Measurements from ENCODE around the gene PMM2.
"Not testable (repeated sequence)": the region's sequence is repeated elsewhere in the genome, so short reads cannot be mapped to it uniquely, and the experiment has no call there.

PMM2 gene

GRCh38 chr16:8864480-8865110 lies 67.0 kb downstream of the PMM2 start:
- Histone ChIP-seq H3K9ac (ENCODE audit: low read depth, low read length) (peak overlapping the region; percentile 15; the same call in 1 of the 2 replicates), H3K36me3 (ENCODE audit: insufficient read depth, low read length) (peaks cover 20% of the 10 kb centered on the region)
- 60% methylated on average over 13 of the region's 13 CpGs for WGBS

GRCh38 chr16:8865145-8865882 lies 67.7 kb downstream of the PMM2 start:
- H3K27me3 ChIP-seq (ENCODE audit: insufficient read depth, low read length), result no peaks in the 10 kb centered on the region
- peak overlapping the region; percentile 88; the same call in 1 of the 2 replicates for H3K27ac ChIP-seq (ENCODE audit: low read depth, low read length)
- no peak overlapping the region for H3K4me3 ChIP-seq (ENCODE audit: low read length)
- H3K9ac ChIP-seq (ENCODE audit: low read depth, low read length), result no peak overlapping the region
- no peaks in the 10 kb centered on the region for H3K9me3 ChIP-seq (ENCODE audit: insufficient read depth, low read depth, low read length)
- peaks cover 15% of the 10 kb centered on the region for H3K36me3 ChIP-seq (ENCODE audit: insufficient read depth, low read length)
- WGBS, result 86% methylated on average over 14 of the region's 14 CpGs
- H3K4me1 ChIP-seq (ENCODE audit: insufficient read depth, low read length), result peaks cover 41% of the 10 kb centered on the region

More at GRCh38 chr16:8864480-8865110, 67.0 kb downstream of the PMM2 start:
- Histone ChIP-seq H3K4me1 (ENCODE audit: insufficient read depth, low read length) (peaks cover 41% of the 10 kb centered on the region), H3K9me3 (ENCODE audit: insufficient read depth, low read depth, low read length) (no peaks in the 10 kb centered on the region), H3K27ac (ENCODE audit: low read depth, low read length) (peak overlapping the region; percentile 50), H3K4me3 (ENCODE audit: low read length) (no peak overlapping the region), H3K27me3 (ENCODE audit: insufficient read depth, low read length) (no peaks in the 10 kb centered on the region)

GRCh38 chr16:8866118-8866883 lies 68.7 kb downstream of the PMM2 start:
- no peaks in the 10 kb centered on the region for H3K9me3 ChIP-seq (ENCODE audit: insufficient read depth, low read depth, low read length)
- H3K4me1 ChIP-seq (ENCODE audit: insufficient read depth, low read length), result peaks cover 40% of the 10 kb centered on the region
- 13% methylated on average over 30 of the region's 30 CpGs for WGBS
- peak overlapping the region; percentile 93 for H3K27ac ChIP-seq (ENCODE audit: low read depth, low read length)
- H3K27me3 ChIP-seq (ENCODE audit: insufficient read depth, low read length), result no peaks in the 10 kb centered on the region
- H3K36me3 ChIP-seq (ENCODE audit: insufficient read depth, low read length), result peaks cover 12% of the 10 kb centered on the region
- H3K4me3 ChIP-seq (ENCODE audit: low read length), result peak overlapping the region; percentile 80
- peak overlapping the region; percentile 92 for H3K9ac ChIP-seq (ENCODE audit: low read depth, low read length)

- Histone ChIP-seq H3K36me3 (ENCODE audit: insufficient read depth, low read length) (peaks cover 12% of the 10 kb centered on the region), H3K27ac (ENCODE audit: low read depth, low read length) (peak overlapping the region; percentile 93), H3K9ac (ENCODE audit: low read depth, low read length) (peak overlapping the region; percentile 92), H3K9me3 (ENCODE audit: insufficient read depth, low read depth, low read length) (no peaks in the 10 kb centered on the region), H3K27me3 (ENCODE audit: insufficient read depth, low read length) (no peaks in the 10 kb centered on the region), H3K4me1 (ENCODE audit: insufficient read depth, low read length) (peaks cover 36% of the 10 kb centered on the region), H3K4me3 (ENCODE audit: low read length) (peak overlapping the region; percentile 80)
- 2% methylated on average over 16 of the region's 16 CpGs for WGBS
Measured at GRCh38 chr16:8866884-8867215, 69.2 kb downstream of the PMM2 start.

GRCh38 chr16:8867216-8867931 lies 69.7 kb downstream of the PMM2 start:
- peak overlapping the region; percentile 80 for H3K4me3 ChIP-seq (ENCODE audit: low read length)
- H3K4me1 ChIP-seq (ENCODE audit: insufficient read depth, low read length), result peaks cover 36% of the 10 kb centered on the region
- peak overlapping the region; percentile 92 for H3K9ac ChIP-seq (ENCODE audit: low read depth, low read length)
- WGBS, result under 1% methylated on average over 35 of the region's 35 CpGs
- no peaks in the 10 kb centered on the region for H3K9me3 ChIP-seq (ENCODE audit: insufficient read depth, low read depth, low read length)
- H3K36me3 ChIP-seq (ENCODE audit: insufficient read depth, low read length), result peaks cover 12% of the 10 kb centered on the region
- H3K27ac ChIP-seq (ENCODE audit: low read depth, low read length), result peak overlapping the region; percentile 93
- no peaks in the 10 kb centered on the region for H3K27me3 ChIP-seq (ENCODE audit: insufficient read depth, low read length)

- WGBS, result under 1% methylated on average over 16 of the region's 16 CpGs
- Histone ChIP-seq H3K4me3 (ENCODE audit: low read length) (peak overlapping the region; percentile 80), H3K9ac (ENCODE audit: low read depth, low read length) (peak overlapping the region; percentile 92), H3K9me3 (ENCODE audit: insufficient read depth, low read depth, low read length) (no peaks in the 10 kb centered on the region), H3K36me3 (ENCODE audit: insufficient read depth, low read length) (peaks cover 12% of the 10 kb centered on the region), H3K4me1 (ENCODE audit: insufficient read depth, low read length) (peaks cover 36% of the 10 kb centered on the region), H3K27me3 (ENCODE audit: insufficient read depth, low read length) (no peaks in the 10 kb centered on the region), H3K27ac (ENCODE audit: low read depth, low read length) (peak overlapping the region; percentile 93)
Measured at GRCh38 chr16:8867932-8868415, 70.3 kb downstream of the PMM2 start.

GRCh38 chr16:8868416-8869211 lies 71.0 kb downstream of the PMM2 start, which contains the start of gene CARHSP1:
CARHSP1 (minus strand) TSS chr16:8869006; CDS start chr16:8859328, 9,678 bp downstream.
- H3K9me3 ChIP-seq (ENCODE audit: insufficient read depth, low read depth, low read length), result no peaks in the 10 kb centered on the region
- peak within 1 kb of the TSS; percentile 93 for H3K27ac ChIP-seq (ENCODE audit: low read depth, low read length)
- H3K9ac ChIP-seq (ENCODE audit: low read depth, low read length), result peak within 1 kb of the TSS; percentile 92
- peaks cover 12% of the 10 kb centered on the region for H3K36me3 ChIP-seq (ENCODE audit: insufficient read depth, low read length)
- H3K4me3 ChIP-seq (ENCODE audit: low read length), result peak within 1 kb of the TSS; percentile 80
- peaks cover 30% of the 10 kb centered on the region for H3K4me1 ChIP-seq (ENCODE audit: insufficient read depth, low read length)
- no peaks in the 10 kb centered on the region for H3K27me3 ChIP-seq (ENCODE audit: insufficient read depth, low read length)
- WGBS, result under 1% methylated on average over 83 of the region's 83 CpGs

- 20% methylated on average over 34 of the region's 37 CpGs for WGBS
- Histone ChIP-seq H3K27ac (ENCODE audit: low read depth, low read length) (peak overlapping the region; percentile 44), H3K4me3 (ENCODE audit: low read length) (peak overlapping the region; percentile 67)
Measured at GRCh38 chr16:8869212-8869987, 71.8 kb downstream of the PMM2 start.

GRCh38 chr16:8869988-8870241 lies 72.3 kb downstream of the PMM2 start:
- WGBS, result 97% methylated on average over 10 of the region's 10 CpGs
- Histone ChIP-seq H3K9ac (ENCODE audit: low read depth, low read length) (peak overlapping the region; percentile 79; the same call in 1 of the 2 replicates), H3K27ac (ENCODE audit: low read depth, low read length) (peak overlapping the region; percentile 44; the same call in 1 of the 2 replicates), H3K4me1 (ENCODE audit: insufficient read depth, low read length) (peaks cover 17% of the 10 kb centered on the region)
- not testable (repeated sequence) for H3K9me3 ChIP-seq (ENCODE audit: insufficient read depth, low read depth, low read length); H3K4me3 ChIP-seq (ENCODE audit: low read length); H3K36me3 ChIP-seq (ENCODE audit: insufficient read depth, low read length); H3K27me3 ChIP-seq (ENCODE audit: insufficient read depth, low read length)

More at GRCh38 chr16:8869212-8869987, 71.8 kb downstream of the PMM2 start:
- 0 out of 2 replicates have a peak, but pooled peaks cover 5% of the 10 kb centered on the region for H3K36me3 ChIP-seq (ENCODE audit: insufficient read depth, low read length)
- H3K9ac ChIP-seq (ENCODE audit: low read depth, low read length), result peak overlapping the region; percentile 79
- peaks cover 22% of the 10 kb centered on the region for H3K4me1 ChIP-seq (ENCODE audit: insufficient read depth, low read length)
- H3K27me3 ChIP-seq (ENCODE audit: insufficient read depth, low read length), result no peaks in the 10 kb centered on the region
- H3K9me3 ChIP-seq (ENCODE audit: insufficient read depth, low read depth, low read length), result no peaks in the 10 kb centered on the region

Measured in HUES64 (cell line).